K562 (cell line): Measurements from ENCODE around the gene TRIM14.

Source experiments
- CTCF ChIP-seq, 3 experiments: IDR thresholded peaks in 2 of 3; conservative IDR thresholded peaks in 1 of 3; 2 replicates each; pipeline ENCODE4 v1.5.1; 2011 to 2012; ENCODE audit warnings: low read length in 3 of 3, mild to moderate bottlenecking in 3 of 3, control low read depth in 2 of 3, improper control_type of control experiment in 1 of 3, inconsistent platforms in 1 of 3, low read depth in 1 of 3, mixed read lengths in 1 of 3, moderate library complexity in 1 of 3; ENCODE audit not compliant: insufficient read depth in 2 of 3
- DLX4 ChIP-seq: fragments of 250-450 bp; sonication (Bioruptor Pico); IDR thresholded peaks from 2 replicates; pipeline ENCODE4 v1.6.1; 2021; ENCODE audit warnings: mild to moderate bottlenecking
- KAT7 ChIP-seq: sonication (generic); formaldehyde crosslinking; IDR thresholded peaks from 2 replicates; pipeline ENCODE4 v1.8.0; 2022; ENCODE audit warnings: missing genetic modification reagents, mild to moderate bottlenecking, borderline replicate concordance
- MTF1 ChIP-seq: fragments of 250-450 bp; sonication (Bioruptor Pico); IDR thresholded peaks from 2 replicates; pipeline ENCODE4 v1.9.0; 2021; ENCODE audit warnings: moderate library complexity, mild to moderate bottlenecking, inconsistent platforms, borderline replicate concordance
- ZNF133 ChIP-seq: fragments of 250-450 bp; sonication (Bioruptor Pico); IDR thresholded peaks from 2 replicates; pipeline ENCODE4 v1.4.0; 2020; ENCODE audit warnings: mild to moderate bottlenecking

GRCh38 chr9:98049288-98050072 lies 69.5 kb downstream of the TRIM14 start:
- no peak for TF ChIP-seq KAT7 (CRISPR knock-in tag)
- no peak for TF ChIP-seq DLX4 (CRISPR knock-in tag)
- TF ChIP-seq CTCF (IDR thresholded peaks at IDR 0.05 in 2 of 3, conservative IDR thresholded peaks at IDR 0.05 in 1 of 3; ENCODE audit: insufficient read depth in 2 of 3, low read depth in 1 of 3, low read length in 3 of 3) = no peak
- no peak for TF ChIP-seq ZNF133
- no peak for TF ChIP-seq MTF1
